ENCODE results near the gene KRTAP10-11.
A peak's percentile ranks its signal among the peaks of the same experiment; 100 is the strongest.

Gene KRTAP10-11

GRCh38 chr21:44650973-44651675 lies 4.9 kb downstream of the KRTAP10-11 start:
- DNase-seq (ENCODE audit: low read depth), result peak; percentile 82
- no peak overlapping the region for H3K4me3 ChIP-seq (ENCODE audit: low read depth, low read length)
- TF ChIP-seq MYC (IDR thresholded peaks at IDR 0.05; ENCODE audit: low read depth, low read length) (peak; percentile 38), MAX (IDR thresholded peaks at IDR 0.05; ENCODE audit: low read depth, low read length) (peak; percentile 53; the same call in 1 of the 2 replicates), POLR2A (IDR thresholded peaks at IDR 0.05; ENCODE audit: extremely low read depth, insufficient read length) (no peak), CTCF (IDR thresholded peaks at IDR 0.05; ENCODE audit: low read depth, low read length) (no peak)

- TF ChIP-seq MAX (IDR thresholded peaks at IDR 0.05; ENCODE audit: low read depth, low read length) (no peak), POLR2A (IDR thresholded peaks at IDR 0.05; ENCODE audit: extremely low read depth, insufficient read length) (no peak), CTCF (IDR thresholded peaks at IDR 0.05; ENCODE audit: low read depth, low read length) (no peak), MYC (IDR thresholded peaks at IDR 0.05; ENCODE audit: low read depth, low read length) (no peak)
- no peak overlapping the region for H3K4me3 ChIP-seq (ENCODE audit: low read depth, low read length)
- no peak for DNase-seq (ENCODE audit: low read depth)
Observed at GRCh38 chr21:44653123-44653522, 6.9 kb downstream of the KRTAP10-11 start.

- no peak overlapping the region for H3K4me3 ChIP-seq (ENCODE audit: low read depth, low read length)
- DNase-seq (ENCODE audit: low read depth), result no peak
- no peak for TF ChIP-seq CTCF (IDR thresholded peaks at IDR 0.05; ENCODE audit: low read depth, low read length)
- no peak for TF ChIP-seq MYC (IDR thresholded peaks at IDR 0.05; ENCODE audit: low read depth, low read length)
- no peak for TF ChIP-seq MAX (IDR thresholded peaks at IDR 0.05; ENCODE audit: low read depth, low read length)
- no peak for TF ChIP-seq POLR2A (IDR thresholded peaks at IDR 0.05; ENCODE audit: extremely low read depth, insufficient read length)
Observed at GRCh38 chr21:44653656-44654575, 7.7 kb downstream of the KRTAP10-11 start.

GRCh38 chr21:44654576-44655175 lies 8.5 kb downstream of the KRTAP10-11 start, which contains the start of gene KRTAP12-4:
KRTAP12-4 (minus strand) TSS chr21:44654659; CDS start chr21:44654614, 45 bp downstream.
- TF ChIP-seq POLR2A (IDR thresholded peaks at IDR 0.05; ENCODE audit: extremely low read depth, insufficient read length), result no peak
- TF ChIP-seq CTCF (IDR thresholded peaks at IDR 0.05; ENCODE audit: low read depth, low read length), result no peak
- TF ChIP-seq MAX (IDR thresholded peaks at IDR 0.05; ENCODE audit: low read depth, low read length), result no peak
- no peak for TF ChIP-seq MYC (IDR thresholded peaks at IDR 0.05; ENCODE audit: low read depth, low read length)
- H3K4me3 ChIP-seq (ENCODE audit: low read depth, low read length), result no peak within 1 kb of the TSS
- no peak for DNase-seq (ENCODE audit: low read depth)

- no peak overlapping the region for H3K4me3 ChIP-seq (ENCODE audit: low read depth, low read length)
- no peak for TF ChIP-seq POLR2A (IDR thresholded peaks at IDR 0.05; ENCODE audit: extremely low read depth, insufficient read length)
- TF ChIP-seq MAX (IDR thresholded peaks at IDR 0.05; ENCODE audit: low read depth, low read length), result no peak
- TF ChIP-seq CTCF (IDR thresholded peaks at IDR 0.05; ENCODE audit: low read depth, low read length), result no peak
- no peak for TF ChIP-seq MYC (IDR thresholded peaks at IDR 0.05; ENCODE audit: low read depth, low read length)
- DNase-seq (ENCODE audit: low read depth), result no peak
Observed at GRCh38 chr21:44656868-44657267, 10.7 kb downstream of the KRTAP10-11 start.
